ENCODE data around the gene FGGY. TPM values are rescaled to one million over a fixed set of nuclear protein-coding genes. Genes with fewer than 3 reads are reported as not detected.

FGGY gene
- total RNA-seq, 2 donors from 2014 or later, result 14.1 to 14.8 TPM

DNA sequence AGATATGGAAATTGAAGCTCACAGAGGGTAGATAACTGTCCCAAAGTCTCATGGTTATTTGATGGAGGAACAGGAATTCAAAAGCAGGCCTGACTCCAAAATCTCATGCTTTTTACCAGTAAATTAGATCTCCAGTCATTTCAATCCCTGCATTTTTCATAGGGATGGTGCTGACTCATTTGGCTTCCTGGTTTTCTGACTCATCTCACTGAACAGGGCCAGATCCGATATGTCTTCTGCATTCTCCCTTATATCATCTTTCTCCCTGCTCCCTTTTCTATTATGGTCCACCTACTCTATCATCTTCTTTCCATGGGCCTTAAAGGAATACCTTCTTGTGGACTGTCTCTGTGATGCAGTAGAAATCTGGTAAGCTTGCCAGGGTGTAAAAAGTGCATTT lies 187.2 kb downstream of the FGGY start:
- DNase-seq, result no peak
- H3K27ac Mint-ChIP-seq, result no peak overlapping the region
- Histone ChIP-seq H3K27me3 (ENCODE audit: control insufficient read depth, insufficient read depth, low read length, poor library complexity, severe bottlenecking) (peaks cover 3% of the 10 kb centered on the region), H3K9ac (ENCODE audit: extremely low read depth, low read length, poor library complexity, severe bottlenecking) (no peak overlapping the region), H3K36me3 (ENCODE audit: control insufficient read depth, insufficient read depth, low read length) (no peaks in the 10 kb centered on the region), H3K27ac (ENCODE audit: low read depth, low read length) (no peak overlapping the region), H3K4me1 (ENCODE audit: control insufficient read depth, insufficient read depth, low read length) (no peaks in the 10 kb centered on the region), H3K9me3 (ENCODE audit: control insufficient read depth, low read length) (no peaks in the 10 kb centered on the region), H3K4me3 (ENCODE audit: low read length) (no peak overlapping the region)
- TF ChIP-seq, protein P1, sequence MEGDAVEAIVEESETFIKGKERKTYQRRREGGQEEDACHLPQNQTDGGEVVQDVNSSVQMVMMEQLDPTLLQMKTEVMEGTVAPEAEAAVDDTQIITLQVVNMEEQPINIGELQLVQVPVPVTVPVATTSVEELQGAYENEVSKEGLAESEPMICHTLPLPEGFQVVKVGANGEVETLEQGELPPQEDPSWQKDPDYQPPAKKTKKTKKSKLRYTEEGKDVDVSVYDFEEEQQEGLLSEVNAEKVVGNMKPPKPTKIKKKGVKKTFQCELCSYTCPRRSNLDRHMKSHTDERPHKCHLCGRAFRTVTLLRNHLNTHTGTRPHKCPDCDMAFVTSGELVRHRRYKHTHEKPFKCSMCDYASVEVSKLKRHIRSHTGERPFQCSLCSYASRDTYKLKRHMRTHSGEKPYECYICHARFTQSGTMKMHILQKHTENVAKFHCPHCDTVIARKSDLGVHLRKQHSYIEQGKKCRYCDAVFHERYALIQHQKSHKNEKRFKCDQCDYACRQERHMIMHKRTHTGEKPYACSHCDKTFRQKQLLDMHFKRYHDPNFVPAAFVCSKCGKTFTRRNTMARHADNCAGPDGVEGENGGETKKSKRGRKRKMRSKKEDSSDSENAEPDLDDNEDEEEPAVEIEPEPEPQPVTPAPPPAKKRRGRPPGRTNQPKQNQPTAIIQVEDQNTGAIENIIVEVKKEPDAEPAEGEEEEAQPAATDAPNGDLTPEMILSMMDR (conservative IDR thresholded peaks at IDR 0.05), result no peak
- no peaks in the 10 kb centered on the region for H3K27me3 Mint-ChIP-seq (ENCODE audit: insufficient read depth)
- H3K4me1 Mint-ChIP-seq, result peaks cover 14% of the 10 kb centered on the region
- no peaks in the 10 kb centered on the region for H3K36me3 Mint-ChIP-seq (ENCODE audit: low read depth)
- H3K9me3 Mint-ChIP-seq, result no peaks in the 10 kb centered on the region
- H3K4me3 Mint-ChIP-seq, result no peak overlapping the region
- WGBS, 2 experiments (ENCODE audit: insufficient coverage in 1 of 2, insufficient read length in 1 of 2), result 82 to 100% methylated on average over 1 of the region's 1 CpG

DNA sequence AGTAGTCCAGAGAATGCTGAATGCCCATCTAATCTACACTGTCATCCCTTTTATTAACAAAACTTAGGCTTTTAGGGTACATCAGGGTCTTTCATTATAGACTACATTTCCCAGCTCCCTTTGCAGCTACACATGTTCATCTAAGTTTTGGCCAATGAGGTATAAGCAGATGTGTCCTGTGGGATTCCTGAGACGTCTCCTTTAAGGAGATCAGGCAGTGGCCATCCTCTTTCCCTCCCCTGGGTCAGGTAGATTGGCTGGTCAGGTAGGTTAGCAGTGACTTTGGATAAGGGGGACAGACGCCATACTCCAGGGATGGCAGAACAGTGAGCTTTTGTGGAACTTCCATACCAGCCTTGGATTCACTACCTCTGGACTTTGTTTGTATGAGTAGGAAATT lies 188.3 kb downstream of the FGGY start:
- no peak overlapping the region for H3K4me3 ChIP-seq (ENCODE audit: low read length)
- no peaks in the 10 kb centered on the region for H3K4me1 ChIP-seq (ENCODE audit: control insufficient read depth, insufficient read depth, low read length)
- H3K27me3 ChIP-seq (ENCODE audit: control insufficient read depth, insufficient read depth, low read length, poor library complexity, severe bottlenecking), result peaks cover 3% of the 10 kb centered on the region
- Mint-ChIP-seq H3K36me3 (ENCODE audit: low read depth) (no peaks in the 10 kb centered on the region), H3K9me3 (no peaks in the 10 kb centered on the region), H3K4me3 (no peak overlapping the region), H3K27me3 (ENCODE audit: insufficient read depth) (no peaks in the 10 kb centered on the region), H3K4me1 (peaks cover 14% of the 10 kb centered on the region), H3K27ac (no peak overlapping the region)
- WGBS, 2 experiments (ENCODE audit: insufficient coverage in 1 of 2, insufficient read length in 1 of 2), result 85% methylated on average over 2 of the region's 2 CpGs; no CpG with 5 or more reads in 1 of the 2 experiments
- no peaks in the 10 kb centered on the region for H3K9me3 ChIP-seq (ENCODE audit: control insufficient read depth, low read length)
- TF ChIP-seq, protein P1 (conservative IDR thresholded peaks at IDR 0.05), result no peak
- H3K9ac ChIP-seq (ENCODE audit: extremely low read depth, low read length, poor library complexity, severe bottlenecking), result no peak overlapping the region
- no peak overlapping the region for H3K27ac ChIP-seq (ENCODE audit: low read depth, low read length)
- H3K36me3 ChIP-seq (ENCODE audit: control insufficient read depth, insufficient read depth, low read length), result no peaks in the 10 kb centered on the region
- no peak for DNase-seq

DNA sequence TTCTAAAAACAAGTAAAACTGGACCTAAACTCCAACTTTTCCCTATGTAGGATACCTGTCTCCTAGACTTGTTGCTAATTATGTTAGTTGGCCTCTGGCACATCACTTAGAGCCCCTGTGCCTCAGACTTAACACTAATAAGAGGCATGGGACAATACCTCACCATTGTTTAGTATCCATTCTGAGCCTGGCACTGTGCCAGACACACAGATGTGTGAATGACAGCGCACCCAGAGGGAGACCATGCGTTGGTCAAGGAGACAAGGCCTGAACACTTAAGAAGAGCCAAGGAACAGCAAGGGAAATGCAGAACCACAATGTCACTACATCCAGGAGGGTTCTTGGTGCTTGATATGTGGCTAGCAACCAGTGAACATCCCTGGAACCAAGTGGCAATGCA lies 189.1 kb downstream of the FGGY start:
- H3K27ac ChIP-seq (ENCODE audit: low read depth, low read length), result no peak overlapping the region
- no peak overlapping the region for H3K27ac Mint-ChIP-seq
- no peak overlapping the region for H3K4me3 Mint-ChIP-seq

More for the DNA sequence above, 189.1 kb downstream of the FGGY start:
- Histone ChIP-seq H3K36me3 (ENCODE audit: control insufficient read depth, insufficient read depth, low read length) (no peaks in the 10 kb centered on the region), H3K4me1 (ENCODE audit: control insufficient read depth, insufficient read depth, low read length) (no peaks in the 10 kb centered on the region), H3K27me3 (ENCODE audit: control insufficient read depth, insufficient read depth, low read length, poor library complexity, severe bottlenecking) (no peaks in the 10 kb centered on the region), H3K9me3 (ENCODE audit: control insufficient read depth, low read length) (no peaks in the 10 kb centered on the region), H3K4me3 (ENCODE audit: low read length) (no peak overlapping the region), H3K9ac (ENCODE audit: extremely low read depth, low read length, poor library complexity, severe bottlenecking) (no peak overlapping the region)
- no peaks in the 10 kb centered on the region for H3K9me3 Mint-ChIP-seq
- DNase-seq, result no peak
- peaks cover 14% of the 10 kb centered on the region for H3K4me1 Mint-ChIP-seq
- H3K27me3 Mint-ChIP-seq (ENCODE audit: insufficient read depth), result no peaks in the 10 kb centered on the region
- WGBS, 2 experiments (ENCODE audit: insufficient coverage in 1 of 2, insufficient read length in 1 of 2), result 98 to 100% methylated on average over 1 to 2 of the region's 2 CpGs
- no peaks in the 10 kb centered on the region for H3K36me3 Mint-ChIP-seq (ENCODE audit: low read depth)
- TF ChIP-seq, protein P1 (conservative IDR thresholded peaks at IDR 0.05), result no peak

Measured in endodermal cell (in vitro differentiated cells).